Endothelial cell (in vitro differentiated cells): ENCODE results near the gene LTA4H. TPM values are rescaled to one million over a fixed set of nuclear protein-coding genes. Genes with fewer than 3 reads are reported as not detected.

ENCODE experiments used
- DNase-seq: peaks from one replicate; pipeline ENCODE4 v3.0.0; 2021; ENCODE audit warnings: low spot score
- H3K27ac Mint-ChIP-seq: one replicate; pipeline ENCODE4 v1.8.0; 2021; ENCODE audit warnings: mixed read lengths, inconsistent platforms; ENCODE audit not compliant: unreplicated experiment
- H3K27me3 Mint-ChIP-seq: one replicate; pipeline ENCODE4 v1.8.0; 2021; ENCODE audit warnings: mild to moderate bottlenecking, moderate library complexity, mixed read lengths, inconsistent platforms; ENCODE audit not compliant: unreplicated experiment
- H3K36me3 Mint-ChIP-seq: one replicate; pipeline ENCODE4 v1.8.0; 2021; ENCODE audit warnings: mild to moderate bottlenecking, low read depth, mixed read lengths, inconsistent platforms; ENCODE audit not compliant: unreplicated experiment
- H3K4me1 Mint-ChIP-seq: one replicate; pipeline ENCODE4 v1.8.0; 2021; ENCODE audit warnings: mild to moderate bottlenecking, mixed read lengths, inconsistent platforms; ENCODE audit not compliant: unreplicated experiment
- H3K4me3 Mint-ChIP-seq: one replicate; pipeline ENCODE4 v1.8.0; 2021; ENCODE audit warnings: mild to moderate bottlenecking, mixed read lengths, inconsistent platforms; ENCODE audit not compliant: unreplicated experiment
- H3K9me3 Mint-ChIP-seq: one replicate; pipeline ENCODE4 v1.8.0; 2021; ENCODE audit warnings: mixed read lengths, inconsistent platforms; ENCODE audit not compliant: unreplicated experiment
- total RNA-seq: library from RNA; stranded (reverse); fragmentation: NEBNext Ultra II Directional; extraction: Animal tissue kit (Norgen Biotek cat#: 25700); gene quantifications from one replicate; pipeline ENCODE4 v1.2.1, GENCODE V29; 2021; ENCODE audit not compliant: unreplicated experiment
- TF ChIP-seq, protein P1 (sequence below): fragments of 200-600 bp; sonication (generic); IDR thresholded peaks from one replicate; pipeline ENCODE4 v1.5.0; 2021; ENCODE audit warnings: antibody characterized with exemption; ENCODE audit not compliant: unreplicated experiment

The LTA4H gene
- total RNA-seq, 1 donor from 2014 or later = 86.5 TPM

DNA sequence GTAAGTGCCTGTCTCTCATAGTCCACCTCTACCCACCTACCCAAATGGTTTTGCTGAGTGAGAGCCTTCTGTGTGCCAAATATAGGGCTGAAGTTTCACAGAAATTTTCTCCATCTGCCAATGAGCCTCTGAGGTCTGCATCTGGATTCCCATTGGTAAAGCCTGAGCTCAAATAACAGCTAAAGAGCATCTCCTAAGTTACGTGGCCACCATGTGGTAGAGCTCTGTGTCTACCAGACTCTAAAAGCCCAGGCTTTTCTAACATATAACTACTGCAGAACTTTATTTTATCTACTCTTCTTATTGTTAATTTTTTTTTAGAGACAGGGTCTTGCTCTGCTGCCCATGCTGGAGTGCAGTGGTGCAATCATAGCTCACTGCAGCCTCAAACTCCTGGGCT is 76.3 kb downstream of the LTA4H start:
- no peaks in the 10 kb centered on the region for H3K4me1 Mint-ChIP-seq
- no peak for DNase-seq

DNA sequence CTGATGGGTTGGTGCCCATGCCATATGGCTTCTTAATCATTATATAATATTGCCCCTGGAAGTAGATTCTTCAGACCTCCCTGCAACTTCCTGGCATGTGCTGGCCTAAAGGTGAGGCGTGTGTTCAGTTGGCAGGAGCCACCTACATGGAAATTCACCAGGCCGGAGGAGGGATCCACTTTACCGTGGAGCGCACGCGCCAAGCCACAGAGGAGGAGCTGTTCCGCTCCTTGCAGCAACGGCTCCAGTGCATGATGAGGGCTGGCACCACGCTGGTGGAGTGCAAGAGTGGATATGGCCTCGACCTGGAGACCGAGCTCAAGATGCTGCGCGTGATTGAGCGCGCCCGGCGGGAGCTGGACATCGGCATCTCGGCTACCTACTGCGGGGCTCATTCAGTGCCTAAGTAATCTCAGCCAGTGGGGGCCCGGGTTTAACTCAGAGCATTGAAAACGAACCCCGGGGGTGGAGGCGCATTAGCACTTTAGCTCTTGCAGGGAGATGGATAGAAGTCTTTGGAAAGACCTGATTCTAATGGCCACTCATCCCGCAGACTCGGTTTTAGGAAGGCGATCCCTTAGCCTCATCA is 78.7 kb downstream of the LTA4H start:
- H3K27ac Mint-ChIP-seq = no peak overlapping the region
- H3K9me3 Mint-ChIP-seq = no peaks in the 10 kb centered on the region
- no peaks in the 10 kb centered on the region for H3K36me3 Mint-ChIP-seq
- H3K4me3 Mint-ChIP-seq = no peak overlapping the region
- DNase-seq = no peak
- no peaks in the 10 kb centered on the region for H3K27me3 Mint-ChIP-seq
- H3K4me1 Mint-ChIP-seq = no peaks in the 10 kb centered on the region
- TF ChIP-seq, protein P1, sequence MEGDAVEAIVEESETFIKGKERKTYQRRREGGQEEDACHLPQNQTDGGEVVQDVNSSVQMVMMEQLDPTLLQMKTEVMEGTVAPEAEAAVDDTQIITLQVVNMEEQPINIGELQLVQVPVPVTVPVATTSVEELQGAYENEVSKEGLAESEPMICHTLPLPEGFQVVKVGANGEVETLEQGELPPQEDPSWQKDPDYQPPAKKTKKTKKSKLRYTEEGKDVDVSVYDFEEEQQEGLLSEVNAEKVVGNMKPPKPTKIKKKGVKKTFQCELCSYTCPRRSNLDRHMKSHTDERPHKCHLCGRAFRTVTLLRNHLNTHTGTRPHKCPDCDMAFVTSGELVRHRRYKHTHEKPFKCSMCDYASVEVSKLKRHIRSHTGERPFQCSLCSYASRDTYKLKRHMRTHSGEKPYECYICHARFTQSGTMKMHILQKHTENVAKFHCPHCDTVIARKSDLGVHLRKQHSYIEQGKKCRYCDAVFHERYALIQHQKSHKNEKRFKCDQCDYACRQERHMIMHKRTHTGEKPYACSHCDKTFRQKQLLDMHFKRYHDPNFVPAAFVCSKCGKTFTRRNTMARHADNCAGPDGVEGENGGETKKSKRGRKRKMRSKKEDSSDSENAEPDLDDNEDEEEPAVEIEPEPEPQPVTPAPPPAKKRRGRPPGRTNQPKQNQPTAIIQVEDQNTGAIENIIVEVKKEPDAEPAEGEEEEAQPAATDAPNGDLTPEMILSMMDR = no peak

More for the DNA sequence above, 76.3 kb downstream of the LTA4H start:
- Mint-ChIP-seq H3K9me3 (no peaks in the 10 kb centered on the region), H3K36me3 (no peaks in the 10 kb centered on the region), H3K27me3 (no peaks in the 10 kb centered on the region), H3K4me3 (no peak overlapping the region), H3K27ac (no peak overlapping the region)
- TF ChIP-seq, protein P1 = no peak

DNA sequence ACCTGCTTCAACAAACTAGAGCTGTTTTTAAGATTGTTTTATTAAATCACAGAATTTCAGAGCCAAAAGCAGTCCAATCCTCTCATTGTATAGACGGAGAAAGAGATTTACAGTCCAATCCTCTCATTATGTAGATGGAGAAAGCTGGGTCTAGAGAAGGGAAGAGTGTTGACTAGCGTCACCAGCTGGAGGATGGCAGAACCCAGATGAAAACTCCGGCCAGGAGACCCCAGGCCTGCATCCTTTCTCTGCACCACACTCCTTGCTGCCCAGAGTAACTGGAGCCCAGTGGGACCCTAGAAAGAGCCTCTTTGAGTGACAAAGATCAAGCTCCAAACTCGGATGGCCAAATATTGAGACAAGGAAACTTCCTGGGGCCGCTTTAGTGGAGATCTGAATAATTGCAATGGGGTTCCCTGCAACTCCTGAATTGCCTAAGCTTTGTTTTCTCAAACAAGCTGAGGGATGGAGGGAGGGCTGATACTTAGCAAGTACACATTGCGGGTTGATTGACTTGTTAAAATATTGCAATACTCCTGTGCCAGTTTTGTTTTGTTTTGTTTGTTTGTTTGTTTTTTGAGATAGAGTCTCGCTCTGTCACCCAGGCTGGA is 79.7 kb downstream of the LTA4H start:
- Mint-ChIP-seq H3K27ac (no peak overlapping the region), H3K4me1 (no peaks in the 10 kb centered on the region), H3K9me3 (no peaks in the 10 kb centered on the region), H3K4me3 (no peak overlapping the region), H3K36me3 (no peaks in the 10 kb centered on the region), H3K27me3 (no peaks in the 10 kb centered on the region)
- TF ChIP-seq, protein P1 = no peak
- DNase-seq = no peak

DNA sequence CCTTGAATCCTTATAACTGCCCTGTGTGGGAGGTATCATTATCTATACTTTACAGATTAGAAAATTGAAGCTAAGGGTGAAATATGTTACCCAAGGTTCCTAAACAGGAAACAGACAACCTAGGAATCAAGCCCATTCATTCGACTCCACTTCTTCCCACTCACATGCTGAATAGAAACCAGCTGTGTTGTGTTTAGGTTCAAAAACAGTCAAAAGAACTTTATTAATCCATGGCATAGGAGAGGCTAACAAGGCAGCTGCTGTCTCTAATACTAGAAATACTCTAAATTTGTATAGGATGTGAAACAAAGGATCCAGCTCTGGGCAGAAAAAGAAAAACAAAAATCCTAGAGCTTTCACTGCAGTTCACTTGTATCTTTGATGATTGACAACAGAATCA is 82.4 kb downstream of the LTA4H start:
- H3K9me3 Mint-ChIP-seq = no peaks in the 10 kb centered on the region

DNA sequence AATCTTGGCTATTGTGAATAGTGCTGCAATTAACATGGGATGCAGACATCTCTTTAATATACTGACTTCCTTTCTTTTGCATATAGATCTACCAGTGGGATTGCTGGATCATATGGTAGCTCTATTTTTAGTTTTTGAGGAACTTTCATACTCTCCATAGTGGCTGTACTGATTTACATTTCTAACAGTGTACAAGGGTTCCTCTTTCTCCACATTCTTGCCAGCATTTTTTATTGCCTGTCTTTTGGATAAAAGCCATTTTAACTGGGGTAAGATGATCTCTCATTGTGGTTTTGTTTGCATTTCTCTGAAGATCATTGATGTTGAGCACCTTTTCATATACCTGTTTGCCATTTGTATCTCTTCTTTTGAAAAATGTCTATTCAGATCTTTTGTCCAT is 83.9 kb downstream of the LTA4H start:
- no peaks in the 10 kb centered on the region for H3K27me3 Mint-ChIP-seq
- DNase-seq = no peak
- H3K4me1 Mint-ChIP-seq = no peaks in the 10 kb centered on the region
- TF ChIP-seq, protein P1 = no peak
- no peaks in the 10 kb centered on the region for H3K36me3 Mint-ChIP-seq
- H3K4me3 Mint-ChIP-seq = no peak overlapping the region
- H3K9me3 Mint-ChIP-seq = no peaks in the 10 kb centered on the region
- H3K27ac Mint-ChIP-seq = no peak overlapping the region

More for the DNA sequence above, 82.4 kb downstream of the LTA4H start:
- no peak for DNase-seq
- TF ChIP-seq, protein P1 = no peak
- Mint-ChIP-seq H3K27ac (no peak overlapping the region), H3K27me3 (no peaks in the 10 kb centered on the region), H3K4me1 (no peaks in the 10 kb centered on the region), H3K4me3 (no peak overlapping the region), H3K36me3 (no peaks in the 10 kb centered on the region)
